A673 (cell line): ENCODE results near the gene KCNQ4. TPM values are rescaled to one million over a fixed set of nuclear protein-coding genes. Genes with fewer than 3 reads are reported as not detected.

Experiments
- BruUV-seq: library from RNA; stranded (reverse); fragments of 400-500 nt; replicated peaks from 2 replicates; lab custom pipeline; 2021; lab: Mats Ljungman, UMichigan
- CTCF ChIA-PET: fragments of 300-600 bp; sonication (Branson Sonifier 250); formaldehyde crosslinking; loops from one replicate; lab custom pipeline; 2022; ENCODE audit warnings: antibody characterized with exemption; lab: Charles Lee
- POLR2A ChIA-PET: fragments of 300-600 bp; sonication (Branson Sonifier 250); formaldehyde crosslinking; loops from one replicate; lab custom pipeline; 2022; ENCODE audit warnings: antibody characterized with exemption; ENCODE audit not compliant: low non-redundant PET; lab: Charles Lee
- DNase-seq: peaks from one replicate; pipeline ENCODE4 v3.0.0-alpha.2; 2015; ENCODE audit warnings: low spot score
- H3K27ac ChIP-seq: fragments of 200-600 bp; sonication (generic); 2 replicates; pipeline ENCODE4 v1.5.1; 2016; ENCODE audit warnings: mixed run types, low read depth, mild to moderate bottlenecking, mixed read lengths, antibody characterized with exemption, low read length; ENCODE audit not compliant: poor library complexity, severe bottlenecking
- H3K27me3 ChIP-seq: fragments of 200-600 bp; sonication (generic); replicated peaks from 2 replicates; pipeline ENCODE4 v1.6.1; 2017; ENCODE audit warnings: mixed run types, low read depth, mild to moderate bottlenecking, mixed read lengths, antibody characterized with exemption, low read length; ENCODE audit not compliant: insufficient read depth, poor library complexity
- H3K36me3 ChIP-seq: fragments of 200-600 bp; sonication (generic); 2 replicates; pipeline ENCODE4 v1.6.1; 2016; ENCODE audit warnings: mixed run types, mild to moderate bottlenecking, mixed read lengths, antibody characterized with exemption, low read length; ENCODE audit not compliant: insufficient read depth, poor library complexity, severe bottlenecking
- H3K4me1 ChIP-seq: fragments of 200-600 bp; sonication (generic); 2 replicates; pipeline ENCODE4 v1.6.1; 2017; ENCODE audit warnings: mixed run types, mild to moderate bottlenecking, mixed read lengths, antibody characterized with exemption, low read length; ENCODE audit not compliant: insufficient read depth, poor library complexity, severe bottlenecking
- H3K4me3 ChIP-seq: fragments of 200-600 bp; sonication (generic); 2 replicates; pipeline ENCODE4 v1.5.1; 2016; ENCODE audit warnings: low read depth, mixed run types, mild to moderate bottlenecking, mixed read lengths, low read length; ENCODE audit not compliant: poor library complexity, severe bottlenecking
- H3K9me3 ChIP-seq: fragments of 200-600 bp; sonication (generic); 2 replicates; pipeline ENCODE4 v1.6.1; 2016; ENCODE audit warnings: mixed run types, low read depth, mild to moderate bottlenecking, mixed read lengths, antibody characterized with exemption, low read length; ENCODE audit not compliant: poor library complexity, severe bottlenecking
- CTCF ChIP-seq: fragments of 300-800, 200-600 bp; sonication (generic); conservative IDR thresholded peaks from 2 replicates; pipeline ENCODE4 v1.5.1; 2017; ENCODE audit warnings: low read depth, mild to moderate bottlenecking, antibody characterized with exemption, low read length, moderate library complexity, mixed read lengths
- EZH2 ChIP-seq: fragments of 200-600 bp; sonication (generic); IDR thresholded peaks from 2 replicates; pipeline ENCODE4 v1.6.1; 2017; ENCODE audit warnings: borderline replicate concordance, low read depth, mild to moderate bottlenecking, mixed read lengths, antibody characterized with exemption, low read length; ENCODE audit not compliant: poor library complexity, severe bottlenecking
- intact Hi-C: fragments of 100-400 bp; cut with micrococcal nuclease; formaldehyde crosslinking; loops from one replicate; pipeline ENCODE4 v1.10.0; 2022; ENCODE audit not compliant: unreplicated experiment
- total RNA-seq: library from RNA; stranded (reverse); gene quantifications from 2 replicates; pipeline ENCODE4 v1.2.3, GENCODE V29; 2021

The KCNQ4 gene
- total RNA-seq, 1 experiment from 2014 or later = 0.62 TPM

- Histone ChIP-seq H3K27ac (no peak overlapping the region), H3K9me3 (no peaks in the 10 kb centered on the region), H3K4me1 (peaks cover 17% of the 10 kb centered on the region), H3K36me3 (no peaks in the 10 kb centered on the region), H3K4me3 (no peak overlapping the region), H3K27me3 (no peaks in the 10 kb centered on the region)
- no TSS peak for BruUV-seq
- intact Hi-C loops = no loop called here
- no peak for TF ChIP-seq EZH2
- TF ChIP-seq CTCF = no peak
- no peak for DNase-seq
- ChIA-PET CTCF (no interaction called here), POLR2A (no interaction called here)
These were observed 20.3 kb downstream of the KCNQ4 start for GRCh38 chr1:40803902-40804301.

DNA sequence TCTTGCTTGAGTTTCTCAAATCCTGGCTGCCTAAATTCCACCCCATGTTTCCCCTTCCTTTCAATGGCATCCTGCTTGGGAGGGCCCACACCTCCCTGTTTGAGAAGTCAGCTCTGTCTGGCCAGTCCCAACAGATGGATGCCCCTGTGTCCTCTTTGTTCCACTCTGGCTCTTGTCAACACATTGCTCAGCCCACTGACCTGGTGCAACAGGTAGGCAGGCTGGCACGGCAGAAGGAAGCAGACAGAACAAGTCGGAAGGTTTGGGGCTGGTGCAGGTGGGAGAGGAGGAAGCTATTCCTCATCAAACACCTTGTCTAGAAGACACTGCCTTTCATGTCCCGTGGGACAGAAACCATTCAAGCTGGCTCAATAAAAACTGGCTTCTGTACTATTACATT is 22.7 kb downstream of the KCNQ4 start:
- no TSS peak for BruUV-seq
- TF ChIP-seq CTCF = no peak
- TF ChIP-seq EZH2 = no peak
- Histone ChIP-seq H3K9me3 (no peaks in the 10 kb centered on the region), H3K4me1 (peaks cover 15% of the 10 kb centered on the region), H3K4me3 (no peak overlapping the region), H3K36me3 (no peaks in the 10 kb centered on the region), H3K27ac (no peak overlapping the region), H3K27me3 (no peaks in the 10 kb centered on the region)
- no peak for DNase-seq
- ChIA-PET CTCF (no interaction called here), POLR2A (no interaction called here)
- intact Hi-C loops = no loop called here

DNA sequence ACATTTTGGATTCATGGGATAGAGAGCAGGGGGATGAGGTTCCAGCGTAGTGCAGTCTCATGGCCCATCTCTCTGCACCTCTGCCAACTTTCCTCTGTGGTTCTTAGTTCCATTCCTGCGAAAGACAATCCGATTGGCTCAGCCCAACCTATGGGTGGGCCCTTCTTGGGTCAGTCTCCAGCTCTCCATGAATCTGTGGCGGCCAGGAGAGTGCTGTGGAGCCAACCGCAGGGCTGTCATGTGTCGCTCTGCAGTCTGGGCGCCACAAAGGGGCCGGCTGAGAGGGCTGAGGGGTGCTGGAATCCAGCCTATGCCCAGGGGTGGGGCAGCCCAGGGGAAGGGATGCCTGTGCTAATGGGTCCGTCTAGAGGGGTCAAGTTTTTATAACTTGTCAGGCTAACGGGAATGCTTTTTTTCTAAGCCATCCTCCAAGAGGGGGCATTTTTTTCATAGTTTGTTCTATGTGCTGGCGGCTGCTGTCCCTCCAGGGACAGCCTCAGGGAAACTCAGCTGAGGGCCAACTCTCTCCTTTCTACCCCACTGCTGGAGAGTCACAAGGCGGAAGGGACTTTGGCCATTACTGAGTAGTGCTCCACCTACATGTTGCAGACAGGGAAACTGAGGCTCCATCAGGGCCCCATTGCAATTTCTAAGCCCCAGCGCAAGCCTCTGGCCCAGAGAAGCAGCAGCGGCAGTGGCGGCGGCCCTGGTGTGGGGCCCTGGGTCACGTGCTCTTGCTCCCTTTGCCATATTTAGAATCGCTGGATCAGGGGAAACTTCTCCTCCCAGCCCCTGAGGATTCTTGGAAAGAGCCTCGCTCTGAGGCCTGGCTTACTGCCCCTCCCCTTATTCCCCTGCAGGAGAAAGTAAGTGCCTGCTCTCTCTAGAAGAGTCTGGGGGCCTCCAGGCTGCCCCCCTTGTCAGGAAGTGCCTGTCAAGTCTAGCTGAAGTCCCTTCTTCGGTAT is 23.4 kb downstream of the KCNQ4 start:
- no peak for DNase-seq
- TF ChIP-seq CTCF (no peak), EZH2 (no peak)
- BruUV-seq = no TSS peak
- no peak overlapping the region for H3K4me3 ChIP-seq
- no peak overlapping the region for H3K27ac ChIP-seq
- H3K9me3 ChIP-seq = no peaks in the 10 kb centered on the region
- H3K27me3 ChIP-seq = no peaks in the 10 kb centered on the region
- intact Hi-C loops = no loop called here
- ChIA-PET CTCF (no interaction called here), POLR2A (interaction anchor here (0.7 kb wide), 1 partner anchor 18 kb away, joined by 3 read pairs; no protein-coding TSS in a partner anchor)
- H3K4me1 ChIP-seq = peaks cover 8% of the 10 kb centered on the region
- no peaks in the 10 kb centered on the region for H3K36me3 ChIP-seq
